ENCODE results near the gene LCOR. TPM values are rescaled to one million over a fixed set of nuclear protein-coding genes. Genes with fewer than 3 reads are reported as not detected.

LCOR gene
- total and polyA plus RNA-seq, 4 experiments from 2014 or later = 15.0 to 44.9 (median 32.6) TPM

DNA sequence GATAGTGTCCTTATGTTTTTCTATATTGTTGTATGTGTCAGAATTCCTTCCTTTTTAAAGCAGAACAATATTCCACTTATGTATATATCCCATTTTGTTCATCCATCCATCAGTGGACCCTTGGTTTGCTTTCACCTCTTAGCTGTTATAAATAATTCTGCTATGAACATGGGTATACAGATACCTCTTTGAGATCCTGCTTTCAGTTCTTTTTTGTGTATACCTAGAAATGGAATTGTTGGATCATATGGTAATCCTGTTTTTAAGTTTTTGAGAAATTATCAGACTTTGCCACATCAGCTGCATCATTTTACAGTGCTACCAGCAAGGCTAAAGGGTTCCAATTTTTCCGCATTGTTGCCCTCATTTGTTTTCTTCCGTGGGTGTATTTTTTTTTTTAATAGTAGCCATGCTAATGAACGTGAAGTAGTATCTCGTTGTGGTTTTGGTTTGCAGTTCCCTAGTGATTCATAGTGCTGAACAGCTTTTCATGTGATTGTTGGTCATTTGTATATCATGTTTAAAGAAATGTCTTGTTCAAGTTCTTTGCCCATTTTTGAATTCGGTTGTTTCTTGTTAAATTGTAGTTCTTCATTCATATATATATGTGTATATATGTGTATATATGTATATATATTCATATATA, 87.8 kb downstream of the LCOR start:
- no peaks in the 10 kb centered on the region for H3K36me3 ChIP-seq (ENCODE audit: insufficient read depth, low read length)
- Mint-ChIP-seq H3K9me3 (no peaks in the 10 kb centered on the region), H3K4me3 (peak overlapping the region in 1 of 8 donors; percentile 33), H3K27ac (peak overlapping the region in 4 of 7 donors; percentile 1 to 80 (median 18)), H3K4me1 (peaks cover 19 to 34% (median 28%) of the 10 kb centered on the region in 4 donors), H3K27me3 (no peaks in the 10 kb centered on the region), H3K36me3 (peaks cover 26 to 39% of the 10 kb centered on the region in 2 donors)
- H3K4me1 ChIP-seq (ENCODE audit: insufficient read depth, low read length) = no peaks in the 10 kb centered on the region
- intact Hi-C loops (cut with micrococcal nuclease) = no loop called here
- no peak overlapping the region for H3K4me3 ChIP-seq (ENCODE audit: low read length in 2 of 2)
- POLR2A ChIA-PET (ENCODE audit: partially characterized antibody) = no interaction called here
- no peaks in the 10 kb centered on the region for H3K27me3 ChIP-seq (ENCODE audit: insufficient read depth, low read length)
- H3K9me3 ChIP-seq (ENCODE audit: control insufficient read depth in 1 of 2, low read length in 2 of 2) = no peaks in the 10 kb centered on the region
- no peak for DNase-seq
- CTCF ChIA-PET (ENCODE audit: partially characterized antibody) = interaction anchor here (0.5 to 1.3 kb wide), 2 partner anchors 8 to 33 kb away, joined by 3 read pairs; no protein-coding TSS in a partner anchor
- H3K27ac ChIP-seq (ENCODE audit: low read depth, low read length) = no peak overlapping the region

DNA sequence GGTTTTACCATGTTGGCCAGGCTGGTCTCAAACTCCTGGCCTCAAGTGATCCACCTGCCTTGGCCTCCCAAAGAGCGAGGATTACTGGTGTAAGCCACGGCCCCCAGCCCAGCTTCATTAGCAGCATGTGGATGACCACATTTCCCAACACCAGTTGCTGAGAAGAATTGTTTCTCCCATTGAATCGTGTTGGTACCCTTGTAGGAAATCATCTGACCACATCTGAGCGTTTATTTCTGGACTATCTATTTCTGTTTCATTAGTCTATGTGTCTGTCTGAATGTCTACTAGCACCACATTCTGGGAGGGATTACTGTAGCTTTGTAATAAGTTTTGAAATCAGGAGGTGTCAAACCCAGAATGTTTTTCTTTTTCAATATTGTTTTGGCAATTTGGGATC, 89.6 kb downstream of the LCOR start:
- no peaks in the 10 kb centered on the region for H3K27me3 Mint-ChIP-seq
- H3K4me1 Mint-ChIP-seq = peaks cover 22 to 32% (median 30%) of the 10 kb centered on the region in 4 donors
- ChIA-PET CTCF (ENCODE audit: partially characterized antibody) (interaction anchor here (1.6 to 1.8 kb wide), 2 partner anchors 11 to 14 kb away, joined by 3 to 10 read pairs; no protein-coding TSS in a partner anchor), POLR2A (ENCODE audit: partially characterized antibody) (no interaction called here)
- H3K4me3 Mint-ChIP-seq = no peak overlapping the region
- Histone ChIP-seq H3K27me3 (ENCODE audit: insufficient read depth, low read length) (no peaks in the 10 kb centered on the region), H3K27ac (ENCODE audit: low read depth, low read length) (no peak overlapping the region), H3K4me1 (ENCODE audit: insufficient read depth, low read length) (no peaks in the 10 kb centered on the region), H3K4me3 (ENCODE audit: low read length in 2 of 2) (no peak overlapping the region), H3K9me3 (ENCODE audit: control insufficient read depth in 1 of 2, low read length in 2 of 2) (no peaks in the 10 kb centered on the region), H3K36me3 (ENCODE audit: insufficient read depth, low read length) (no peaks in the 10 kb centered on the region)
- DNase-seq = no peak
- no peaks in the 10 kb centered on the region for H3K9me3 Mint-ChIP-seq
- intact Hi-C loops (cut with micrococcal nuclease) = no loop called here
- H3K27ac Mint-ChIP-seq = no peak overlapping the region
- H3K36me3 Mint-ChIP-seq = peaks cover 29 to 41% of the 10 kb centered on the region in 2 donors

DNA sequence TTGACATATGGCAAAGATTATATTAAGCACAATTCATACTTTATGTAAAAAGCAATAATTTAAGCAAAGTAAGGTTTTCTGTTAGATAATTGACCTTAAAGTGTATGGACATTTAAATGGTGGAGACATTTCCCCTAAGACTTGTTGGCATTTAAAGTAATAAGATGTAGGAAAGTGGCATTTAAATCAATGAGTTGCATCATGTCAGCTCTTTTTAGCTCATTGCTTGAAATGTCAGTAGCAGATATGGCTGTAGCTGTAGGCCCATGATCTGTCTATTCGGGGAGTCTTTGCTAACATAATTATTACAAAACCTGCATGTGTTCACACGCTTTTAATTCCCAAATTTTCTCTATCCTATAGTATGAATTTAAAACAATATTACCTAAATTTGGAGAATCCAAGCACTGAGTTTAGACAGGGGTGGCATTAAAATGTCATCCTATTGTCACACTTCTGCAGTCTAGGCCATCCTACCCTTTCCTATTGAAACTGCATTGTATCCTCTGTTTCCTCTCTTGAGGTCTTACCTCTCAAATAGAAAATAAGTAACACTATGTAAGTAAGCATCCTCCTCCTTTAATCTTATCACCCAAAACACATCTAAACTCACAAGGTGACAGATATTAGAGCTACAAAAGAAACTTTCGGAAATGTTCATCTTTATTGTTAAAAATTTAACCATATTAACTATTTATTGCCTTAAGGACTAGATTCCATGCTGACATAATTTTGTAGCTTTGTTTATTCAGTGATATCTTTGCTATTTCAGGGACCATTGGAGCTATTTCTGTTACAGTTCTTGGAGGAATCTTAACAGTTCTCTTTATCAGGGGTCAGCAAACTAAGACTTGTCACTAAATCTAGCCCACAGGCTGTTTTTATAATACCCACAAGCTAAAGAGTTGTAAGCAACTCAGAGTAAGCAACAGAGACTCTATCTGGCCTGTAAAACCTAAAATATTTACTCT, 91.2 kb downstream of the LCOR start:
- Mint-ChIP-seq H3K4me3 (no peak overlapping the region), H3K36me3 (peaks cover 36 to 41% of the 10 kb centered on the region in 2 donors), H3K27ac (peak overlapping the region in 1 of 7 donors; percentile 47), H3K27me3 (no peaks in the 10 kb centered on the region), H3K9me3 (peaks cover 0 to 2% (median 0%) of the 10 kb centered on the region in 8 donors), H3K4me1 (peaks cover 15 to 25% (median 17%) of the 10 kb centered on the region in 4 donors)
- Histone ChIP-seq H3K4me1 (ENCODE audit: insufficient read depth, low read length) (no peaks in the 10 kb centered on the region), H3K36me3 (ENCODE audit: insufficient read depth, low read length) (no peaks in the 10 kb centered on the region), H3K27me3 (ENCODE audit: insufficient read depth, low read length) (no peaks in the 10 kb centered on the region), H3K9me3 (ENCODE audit: control insufficient read depth in 1 of 2, low read length in 2 of 2) (no peaks in the 10 kb centered on the region), H3K4me3 (ENCODE audit: low read length in 2 of 2) (no peak overlapping the region), H3K27ac (ENCODE audit: low read depth, low read length) (no peak overlapping the region)
- POLR2A ChIA-PET (ENCODE audit: partially characterized antibody) = no interaction called here
- CTCF ChIA-PET (ENCODE audit: partially characterized antibody) = no interaction called here
- DNase-seq = no peak
- intact Hi-C loops (cut with micrococcal nuclease) = no loop called here

DNA sequence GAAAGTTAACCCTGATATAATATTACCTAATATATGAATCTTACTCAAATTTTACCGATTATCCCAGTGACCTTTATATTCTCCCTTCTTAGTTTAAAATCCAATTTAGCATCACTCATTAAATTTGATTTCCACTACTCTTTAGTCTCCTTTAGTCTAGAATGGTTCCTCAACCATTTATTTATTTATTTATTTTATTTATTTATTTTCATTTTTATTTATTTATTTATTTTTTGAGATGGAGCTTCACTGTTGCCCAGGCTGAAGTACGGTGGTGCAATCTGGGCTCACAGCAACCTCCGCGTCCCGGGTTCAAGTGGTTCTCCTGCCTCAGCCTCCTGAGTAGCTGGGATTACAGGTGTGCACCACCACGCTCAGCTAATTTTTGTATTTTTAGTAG, 92.8 kb downstream of the LCOR start:
- Histone ChIP-seq H3K27me3 (ENCODE audit: insufficient read depth, low read length) (no peaks in the 10 kb centered on the region), H3K4me1 (ENCODE audit: insufficient read depth, low read length) (no peaks in the 10 kb centered on the region), H3K36me3 (ENCODE audit: insufficient read depth, low read length) (no peaks in the 10 kb centered on the region), H3K9me3 (ENCODE audit: control insufficient read depth in 1 of 2, low read length in 2 of 2) (no peaks in the 10 kb centered on the region), H3K4me3 (ENCODE audit: low read length in 2 of 2) (no peak overlapping the region), H3K27ac (ENCODE audit: low read depth, low read length) (no peak overlapping the region)
- POLR2A ChIA-PET (ENCODE audit: partially characterized antibody) = no interaction called here
- Mint-ChIP-seq H3K4me3 (no peak overlapping the region), H3K4me1 (peaks cover 26 to 29% (median 27%) of the 10 kb centered on the region in 4 donors), H3K27ac (no peak overlapping the region), H3K36me3 (peaks cover 45 to 49% of the 10 kb centered on the region in 2 donors), H3K27me3 (no peaks in the 10 kb centered on the region), H3K9me3 (peaks cover 0 to 3% (median 0%) of the 10 kb centered on the region in 8 donors)
- CTCF ChIA-PET (ENCODE audit: partially characterized antibody) = interaction anchor here (1.4 kb wide), 1 partner anchor 13 kb away, joined by 3 read pairs; no protein-coding TSS in a partner anchor
- no peak for DNase-seq
- intact Hi-C loops (cut with micrococcal nuclease) = no loop called here

DNA sequence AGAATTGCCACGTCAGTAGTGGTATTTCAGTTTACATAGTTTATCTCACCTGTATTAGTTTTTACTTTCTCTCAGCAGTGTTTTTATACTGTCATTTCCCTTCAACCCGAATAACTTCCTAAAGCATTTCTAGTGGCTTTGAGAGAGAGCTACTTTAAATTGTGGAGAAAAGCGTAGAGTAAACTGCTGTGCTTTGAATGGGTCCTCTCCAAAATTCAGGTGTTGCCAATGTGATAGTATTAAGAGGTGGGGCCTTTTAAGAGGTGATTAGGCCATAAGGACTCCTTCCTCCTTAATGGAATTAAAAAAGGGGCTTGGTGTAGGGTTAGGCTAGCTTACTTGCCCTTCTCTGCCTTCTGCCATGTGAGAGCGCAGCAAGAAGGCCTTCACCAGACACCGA, 98.4 kb downstream of the LCOR start:
- no peaks in the 10 kb centered on the region for H3K36me3 ChIP-seq (ENCODE audit: insufficient read depth, low read length)
- POLR2A ChIA-PET (ENCODE audit: partially characterized antibody) = no interaction called here
- H3K27ac Mint-ChIP-seq = no peak overlapping the region
- no peaks in the 10 kb centered on the region for H3K4me1 ChIP-seq (ENCODE audit: insufficient read depth, low read length)
- no peak overlapping the region for H3K4me3 Mint-ChIP-seq
- DNase-seq = no peak
- H3K36me3 Mint-ChIP-seq = peaks cover 26 to 34% of the 10 kb centered on the region in 2 donors
- H3K4me1 Mint-ChIP-seq = peaks cover 15 to 27% (median 20%) of the 10 kb centered on the region in 4 donors
- CTCF ChIA-PET (ENCODE audit: partially characterized antibody) = interaction anchor here (1.5 kb wide), 1 partner anchor 19 kb away, joined by 6 read pairs; no protein-coding TSS in a partner anchor
- H3K27me3 ChIP-seq (ENCODE audit: insufficient read depth, low read length) = no peaks in the 10 kb centered on the region
- intact Hi-C loops (cut with micrococcal nuclease) = no loop called here
- peaks cover 0 to 3% (median 0%) of the 10 kb centered on the region in 8 donors for H3K9me3 Mint-ChIP-seq
- no peaks in the 10 kb centered on the region for H3K27me3 Mint-ChIP-seq
- H3K27ac ChIP-seq (ENCODE audit: low read depth, low read length) = no peak overlapping the region
- no peaks in the 10 kb centered on the region for H3K9me3 ChIP-seq (ENCODE audit: control insufficient read depth in 1 of 2, low read length in 2 of 2)
- H3K4me3 ChIP-seq (ENCODE audit: low read length in 2 of 2) = no peak overlapping the region

DNA sequence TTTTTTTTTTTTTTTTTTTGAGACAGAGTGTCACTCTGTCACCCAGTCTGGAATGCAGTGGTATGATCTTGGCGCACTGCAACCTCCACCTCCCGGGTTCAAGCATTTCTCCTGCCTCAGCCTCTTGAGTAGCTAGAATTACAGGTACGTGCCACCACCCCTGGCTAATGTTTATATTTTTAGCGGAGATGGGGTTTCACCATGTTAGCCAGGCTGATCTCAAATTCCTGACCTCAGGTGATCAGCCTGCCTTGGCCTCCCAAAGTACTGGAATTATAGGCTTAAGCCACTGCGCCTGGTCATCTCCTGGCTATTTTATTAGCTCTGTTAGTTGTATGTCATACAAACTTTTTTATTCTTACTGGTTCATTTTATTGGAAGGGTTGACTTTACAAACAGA, 103.0 kb downstream of the LCOR start:
- Mint-ChIP-seq H3K36me3 (peaks cover 14 to 20% of the 10 kb centered on the region in 2 donors), H3K27ac (no peak overlapping the region), H3K9me3 (no peaks in the 10 kb centered on the region), H3K27me3 (no peaks in the 10 kb centered on the region), H3K4me3 (no peak overlapping the region), H3K4me1 (peaks cover 0 to 10% (median 4%) of the 10 kb centered on the region in 4 donors)
- intact Hi-C loops (cut with micrococcal nuclease) = no loop called here
- H3K27me3 ChIP-seq (ENCODE audit: insufficient read depth, low read length) = no peaks in the 10 kb centered on the region
- no peak for DNase-seq
- CTCF ChIA-PET (ENCODE audit: partially characterized antibody) = no interaction called here
- no peaks in the 10 kb centered on the region for H3K36me3 ChIP-seq (ENCODE audit: insufficient read depth, low read length)
- POLR2A ChIA-PET (ENCODE audit: partially characterized antibody) = no interaction called here
- no peak overlapping the region for H3K4me3 ChIP-seq (ENCODE audit: low read length in 2 of 2)
- H3K9me3 ChIP-seq (ENCODE audit: control insufficient read depth in 1 of 2, low read length in 2 of 2) = no peaks in the 10 kb centered on the region
- H3K27ac ChIP-seq (ENCODE audit: low read depth, low read length) = no peak overlapping the region
- no peaks in the 10 kb centered on the region for H3K4me1 ChIP-seq (ENCODE audit: insufficient read depth, low read length)

DNA sequence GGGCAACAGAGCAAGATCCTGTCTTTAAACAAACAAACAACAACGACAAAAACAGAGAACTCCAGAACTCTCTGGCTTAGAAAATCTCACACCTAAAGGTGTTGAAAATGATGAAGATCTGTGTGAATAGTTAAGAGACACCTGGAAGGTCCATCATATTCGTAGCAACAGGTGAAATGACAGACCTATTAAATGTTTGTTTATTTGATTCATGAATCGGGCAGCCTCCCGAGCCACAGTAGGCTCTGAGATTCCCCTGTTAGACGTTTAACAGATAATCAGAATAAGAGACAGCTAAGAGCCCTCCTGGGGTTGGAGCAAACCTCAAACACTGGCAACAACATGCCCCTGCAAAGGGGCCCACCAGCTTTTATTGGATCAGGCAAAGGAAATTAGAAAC, 103.7 kb downstream of the LCOR start:
- Histone ChIP-seq H3K4me3 (ENCODE audit: low read length in 2 of 2) (no peak overlapping the region), H3K9me3 (ENCODE audit: control insufficient read depth in 1 of 2, low read length in 2 of 2) (no peaks in the 10 kb centered on the region), H3K36me3 (ENCODE audit: insufficient read depth, low read length) (no peaks in the 10 kb centered on the region), H3K4me1 (ENCODE audit: insufficient read depth, low read length) (no peaks in the 10 kb centered on the region), H3K27me3 (ENCODE audit: insufficient read depth, low read length) (no peaks in the 10 kb centered on the region), H3K27ac (ENCODE audit: low read depth, low read length) (no peak overlapping the region)
- H3K9me3 Mint-ChIP-seq = no peaks in the 10 kb centered on the region
- DNase-seq = no peak
- peaks cover 14 to 20% of the 10 kb centered on the region in 2 donors for H3K36me3 Mint-ChIP-seq
- intact Hi-C loops (cut with micrococcal nuclease) = no loop called here
- peaks cover 0 to 6% (median 4%) of the 10 kb centered on the region in 4 donors for H3K4me1 Mint-ChIP-seq
- POLR2A ChIA-PET (ENCODE audit: partially characterized antibody) = no interaction called here
- CTCF ChIA-PET (ENCODE audit: partially characterized antibody) = interaction anchor here (1.0 kb wide), 1 partner anchor 14 kb away, joined by 3 read pairs; no protein-coding TSS in a partner anchor
- H3K27me3 Mint-ChIP-seq = no peaks in the 10 kb centered on the region
- no peak overlapping the region for H3K4me3 Mint-ChIP-seq
- no peak overlapping the region for H3K27ac Mint-ChIP-seq
